B cell (primary cell): ENCODE measurements around the gene DCTN5. TPM values are rescaled to one million over a fixed set of nuclear protein-coding genes. Genes with fewer than 3 reads are reported as not detected.
A peak's percentile ranks its signal among the peaks of the same experiment; 100 is the strongest.
"Not testable (repeated sequence)": the region's sequence is repeated elsewhere in the genome, so short reads cannot be mapped to it uniquely, and the experiment has no call there.

Experiments
- ATAC-seq: fragments of 200-7000 bp; cut with Tn5 transposase; one replicate; pipeline ENCODE4 v1.10.0; 2021; ENCODE audit warnings: low read depth, mild to moderate bottlenecking, moderate number of reproducible peaks, moderate library complexity
- CTCF ChIA-PET: fragments of 350-600 bp; sonication (Branson Sonifier 250); formaldehyde crosslinking; loops from one replicate; lab custom pipeline; 2021; ENCODE audit warnings: antibody characterized with exemption, inconsistent platforms; lab: Charles Lee
- POLR2A ChIA-PET: fragments of 350-600 bp; sonication (Branson Sonifier 250); formaldehyde crosslinking; loops from one replicate; lab custom pipeline; 2021; ENCODE audit warnings: antibody characterized with exemption; lab: Charles Lee
- DNase-seq: peaks from one replicate; pipeline ENCODE4 v3.0.0; 2013
- H2AFZ ChIP-seq: 2 replicates; pipeline ENCODE4 v1.6.1; 2012; ENCODE audit warnings: mild to moderate bottlenecking, low read depth, low read length; ENCODE audit not compliant: insufficient read depth, poor library complexity, severe bottlenecking
- H3K27ac ChIP-seq, 2 donors: 1 replicate in 1 of 2; 2 replicates in 1 of 2; pipeline ENCODE4 v1.5.1; 2012 to 2013; ENCODE audit warnings: low read length in 2 of 2, mild to moderate bottlenecking in 2 of 2, moderate library complexity in 1 of 2
- H3K27me3 ChIP-seq, 4 experiments: fragments of 200-600 bp in 1 of 4; sonication (generic) in 1 of 4; replicated peaks in 1 of 4; 1 replicate in 2 of 4; 2 replicates in 2 of 4; pipeline versions ENCODE4 v1.6.1 to v1.7.0; 2013 to 2016; ENCODE audit warnings: low read length in 3 of 4, mild to moderate bottlenecking in 2 of 4, mixed read lengths in 1 of 4, moderate library complexity in 1 of 4; ENCODE audit not compliant: insufficient read depth in 4 of 4, control insufficient read depth in 3 of 4; ENCODE audit errors: control extremely low read depth in 1 of 4
- H3K36me3 ChIP-seq, 2 experiments: replicated peaks in 1 of 2; 1 replicate in 1 of 2; 2 replicates in 1 of 2; pipeline versions ENCODE4 v1.6.1 to v1.7.1; 2013; ENCODE audit warnings: low read length in 1 of 2; ENCODE audit not compliant: insufficient read depth in 2 of 2, control insufficient read depth in 1 of 2; ENCODE audit errors: control extremely low read depth in 1 of 2, extremely low read depth in 1 of 2
- H3K4me1 ChIP-seq, 2 donors: fragments of 200-600 bp in 1 of 2; sonication (generic) in 1 of 2; 1 replicate in 1 of 2; 2 replicates in 1 of 2; pipeline versions ENCODE4 v1.5.1 to v1.6.1; 2013 to 2017; ENCODE audit warnings: low read length in 2 of 2; ENCODE audit not compliant: control insufficient read depth in 2 of 2, insufficient read depth in 2 of 2
- H3K4me2 ChIP-seq: replicated peaks from 2 replicates; pipeline ENCODE3; 2012; ENCODE audit warnings: mild to moderate bottlenecking, low read depth, low read length; ENCODE audit not compliant: poor library complexity, severe bottlenecking
- H3K4me3 ChIP-seq, 5 experiments: fragments of 200-600 bp in 1 of 5; sonication (generic) in 1 of 5; 1 replicate in 3 of 5; 2 replicates in 2 of 5; pipeline versions ENCODE4 v1.5.1 to v1.7.0; 2011 to 2016; ENCODE audit warnings: low read length in 4 of 5, mild to moderate bottlenecking in 4 of 5, low read depth in 2 of 5, control low read depth in 1 of 5, moderate library complexity in 1 of 5; ENCODE audit not compliant: insufficient read depth in 1 of 5; ENCODE audit errors: control extremely low read depth in 1 of 5, extremely low read depth in 1 of 5
- H3K79me2 ChIP-seq: fragments of 200-600 bp; sonication (generic); one replicate; pipeline ENCODE4 v1.6.0; 2016; ENCODE audit warnings: low read length; ENCODE audit not compliant: control insufficient read depth, insufficient read depth
- H3K9ac ChIP-seq: fragments of 200-600 bp; sonication (generic); 2 replicates; pipeline ENCODE4 v1.6.1; 2017; ENCODE audit warnings: mild to moderate bottlenecking, low read length, moderate library complexity
- H3K9me3 ChIP-seq, 3 donors: one replicate each; pipeline versions ENCODE4 v1.6.1 to v1.7.1; 2013; ENCODE audit warnings: low read length in 2 of 3; ENCODE audit not compliant: control insufficient read depth in 2 of 3, insufficient read depth in 1 of 3; ENCODE audit errors: control extremely low read depth in 1 of 3
- H4K20me1 ChIP-seq: 2 replicates; pipeline ENCODE4 v1.6.0; 2012; ENCODE audit warnings: mild to moderate bottlenecking, low read length; ENCODE audit not compliant: insufficient read depth, control insufficient read depth, poor library complexity, severe bottlenecking
- H3K27ac Mint-ChIP-seq: one replicate; pipeline ENCODE4 v1.8.0; 2021; ENCODE audit warnings: mixed read lengths
- H3K27me3 Mint-ChIP-seq: one replicate; pipeline ENCODE4 v1.8.0; 2021; ENCODE audit warnings: mixed read lengths
- H3K4me1 Mint-ChIP-seq: one replicate; pipeline ENCODE4 v1.8.0; 2021; ENCODE audit warnings: mixed read lengths
- H3K4me3 Mint-ChIP-seq: one replicate; pipeline ENCODE4 v1.8.0; 2021; ENCODE audit warnings: mixed read lengths
- H3K9me3 Mint-ChIP-seq: one replicate; pipeline ENCODE4 v1.8.0; 2022; ENCODE audit warnings: mixed read lengths; ENCODE audit not compliant: insufficient read depth
- CTCF ChIP-seq: fragments of 200-600 bp; IDR thresholded peaks from one replicate; pipeline ENCODE4 v1.8.0; 2022; ENCODE audit warnings: antibody characterized with exemption, mild to moderate bottlenecking
- EZH2 ChIP-seq: IDR thresholded peaks from 2 replicates; pipeline ENCODE4 v1.6.1; 2012; ENCODE audit warnings: borderline replicate concordance, low read depth, mild to moderate bottlenecking, moderate library complexity, low read length; ENCODE audit not compliant: insufficient read depth, poor library complexity, severe bottlenecking
- WGBS: methylation state at CpG from one replicate; pipeline ENCODE4 v1.1.5; 2013; ENCODE audit warnings: missing lambda C conversion rate; ENCODE audit not compliant: insufficient coverage; 5-methylcytosine and 5-hydroxymethylcytosine counted together
- intact Hi-C: fragments of 100-400 bp; cut with micrococcal nuclease; formaldehyde crosslinking; loops from one replicate; pipeline ENCODE4 v1.10.0; 2022
- polyA plus RNA-seq: library from polyadenylated mRNA; depleted of rRNA; stranded (reverse); fragments of >200 nt; gene quantifications from 2 replicates; pipeline ENCODE4 v1.2.3, GENCODE V29; 2012
- total RNA-seq, 2 donors: library from RNA; stranded (reverse); fragments of 120-200 nt in 1 of 2; gene quantifications; 1 replicate in 1 of 2; 2 replicates in 1 of 2; pipeline versions ENCODE4 v1.2.3 to v1.2.4, GENCODE V29; 2013 to 2022

DCTN5 gene
- total and polyA plus RNA-seq, 2 donors (not counting 1 experiment from before 2014, with no cell fraction given): 22.4 to 58.3 TPM

- H3K27me3 ChIP-seq: peaks cover 0 to 37% (median 14%) of the 10 kb centered on the region in 4 experiments
- no peaks in the 10 kb centered on the region for H3K4me1 Mint-ChIP-seq
- no peak within 1 kb of the TSS for H3K27ac ChIP-seq
- H2AFZ ChIP-seq: peak within 1 kb of the TSS; percentile 10
- H3K9me3 Mint-ChIP-seq: peaks cover 7% of the 10 kb centered on the region
- intact Hi-C loops: no loop called here
- H3K9ac ChIP-seq: no peak within 1 kb of the TSS
- no peak for DNase-seq
- no peak within 1 kb of the TSS for H3K4me2 ChIP-seq
- H3K9me3 ChIP-seq: peaks cover 0 to 11% (median 9%) of the 10 kb centered on the region in 3 donors
- TF ChIP-seq CTCF: no peak
- no peak for TF ChIP-seq EZH2
- 13% methylated on average over 37 of the region's 37 CpGs for WGBS
- no peak for ATAC-seq
- ChIA-PET POLR2A (interaction anchor here (0.5 kb wide), 1 partner anchor 325 kb away, joined by 4 read pairs; no protein-coding TSS in a partner anchor), CTCF (no interaction called here)
- H3K79me2 ChIP-seq: no peaks in the 10 kb centered on the region
- no peaks in the 10 kb centered on the region for H3K4me1 ChIP-seq
- peaks cover 57% of the 10 kb centered on the region for H3K27me3 Mint-ChIP-seq
- no peak within 1 kb of the TSS for H3K4me3 ChIP-seq
- H3K4me3 Mint-ChIP-seq: no peak within 1 kb of the TSS
- H3K27ac Mint-ChIP-seq: no peak within 1 kb of the TSS
- H3K36me3 ChIP-seq: no peaks in the 10 kb centered on the region
- H4K20me1 ChIP-seq: no peaks in the 10 kb centered on the region
These were observed 71.7 kb downstream of the DCTN5 start, which contains the start of gene ERN2 for GRCh38 chr16:23712976-23713375. Gene ERN2 (minus strand): TSS chr16:23713222. CDS start chr16:23713187, 35 bp downstream.

GRCh38 chr16:23716484-23716883 is 75.2 kb downstream of the DCTN5 start:
- Histone ChIP-seq H3K4me3 (no peak overlapping the region), H3K4me2 (no peak overlapping the region), H3K79me2 (no peaks in the 10 kb centered on the region), H3K9ac (no peak overlapping the region), H4K20me1 (no peaks in the 10 kb centered on the region), H3K36me3 (no peaks in the 10 kb centered on the region), H3K4me1 (no peaks in the 10 kb centered on the region), H3K9me3 (peaks cover 0 to 3% (median 0%) of the 10 kb centered on the region in 3 donors), H2AFZ (no peak overlapping the region), H3K27ac (no peak overlapping the region), H3K27me3 (peaks cover 0 to 31% (median 11%) of the 10 kb centered on the region in 4 experiments)
- Mint-ChIP-seq H3K27me3 (peaks cover 51% of the 10 kb centered on the region), H3K4me3 (no peak overlapping the region), H3K4me1 (no peaks in the 10 kb centered on the region), H3K27ac (no peak overlapping the region), H3K9me3 (no peaks in the 10 kb centered on the region)
- no peak for DNase-seq
- CTCF ChIA-PET: no interaction called here
- POLR2A ChIA-PET: no interaction called here
- TF ChIP-seq EZH2: no peak
- no peak for TF ChIP-seq CTCF
- no peak for ATAC-seq
- intact Hi-C loops: no loop called here
- WGBS: no CpG with 5 or more reads among the region's 5 CpGs

GRCh38 chr16:23722613-23723240 is 81.5 kb downstream of the DCTN5 start:
- H3K4me3 ChIP-seq, H2AFZ ChIP-seq, H3K4me3 Mint-ChIP-seq, DNase-seq, H4K20me1 ChIP-seq, H3K9me3 Mint-ChIP-seq, H3K36me3 ChIP-seq, intact Hi-C loops, H3K9ac ChIP-seq, H3K27me3 ChIP-seq, H3K27ac ChIP-seq, H3K4me1 ChIP-seq, H3K79me2 ChIP-seq, H3K27ac Mint-ChIP-seq, ATAC-seq, POLR2A ChIA-PET, H3K4me2 ChIP-seq, H3K4me1 Mint-ChIP-seq: not testable (repeated sequence)
- H3K9me3 ChIP-seq: peaks cover 0 to 15% (median 4%) of the 10 kb centered on the region in 3 donors
- H3K27me3 Mint-ChIP-seq: peaks cover 31% of the 10 kb centered on the region
- 95% methylated on average over 6 of the region's 9 CpGs for WGBS
- CTCF ChIA-PET: interaction anchor here (0.6 kb wide), 1 partner anchor 780 kb away, joined by 4 read pairs; no protein-coding TSS in a partner anchor
